Right renal pelvis (tissue), 4 donors: ENCODE measurements around the gene VAT1. TPM values are rescaled to one million over a fixed set of nuclear protein-coding genes. Genes with fewer than 3 reads are reported as not detected.
A peak's percentile ranks its signal among the peaks of the same experiment; 100 is the strongest.
"Not testable (repeated sequence)": the region's sequence is repeated elsewhere in the genome, so short reads cannot be mapped to it uniquely, and the experiment has no call there.

ENCODE experiments used
- DNase-seq, 4 donors: peaks; one replicate each; pipeline ENCODE4 v3.0.0-alpha.2; 2013; ENCODE audit warnings: low read depth in 4 of 4, low spot score in 3 of 4, missing footprints in 1 of 4
- polyA plus RNA-seq, 4 donors: library from polyadenylated mRNA; unstranded; fragments of 120-200 nt; gene quantifications; one replicate each; pipeline ENCODE4 v1.2.1, GENCODE V29; 2013; ENCODE audit not compliant: insufficient read length in 4 of 4

Gene VAT1
- polyA plus RNA-seq, 4 donors: 112 to 143 (median 120) TPM

GRCh38 chr17:43011728-43012472 is 10.3 kb downstream of the VAT1 start:
- DNase-seq: no peak

- no peak for DNase-seq
These were observed 11.4 kb downstream of the VAT1 start for GRCh38 chr17:43010667-43011308.

- DNase-seq: peak; percentile 34 to 59 (median 44)
These were observed 15.3 kb downstream of the VAT1 start, which contains the start of gene IFI35 for GRCh38 chr17:43006639-43007551. IFI35 (plus strand) TSS chr17:43006784; CDS start chr17:43006948, 164 bp downstream.

- DNase-seq: no peak
These were observed 18.5 kb downstream of the VAT1 start for GRCh38 chr17:43003542-43004172.

- not testable (repeated sequence) for DNase-seq
These were observed 21.3 kb downstream of the VAT1 start for GRCh38 chr17:43000894-43001293.

- no peak for DNase-seq
These were observed 23.1 kb downstream of the VAT1 start for GRCh38 chr17:42999003-42999525.

- peak; percentile 99 to 100 (median 100) for DNase-seq
These were observed 23.9 kb downstream of the VAT1 start, which contains the start of gene RPL27 for GRCh38 chr17:42997984-42998938. RPL27 (plus strand) TSS chr17:42998419; CDS start chr17:42998751, 332 bp downstream.

GRCh38 chr17:42997390-42997983 is 24.7 kb downstream of the VAT1 start:
- no peak for DNase-seq

GRCh38 chr17:42993913-42994312 is 28.3 kb downstream of the VAT1 start:
- not testable (repeated sequence) for DNase-seq

- DNase-seq: no peak
These were observed 29.3 kb downstream of the VAT1 start for GRCh38 chr17:42992872-42993271.

- DNase-seq: no peak
These were observed 30.7 kb downstream of the VAT1 start for GRCh38 chr17:42991471-42991870.

- no peak for DNase-seq
These were observed 32.2 kb downstream of the VAT1 start for GRCh38 chr17:42989726-42990652.

- no peak for DNase-seq
These were observed 33.0 kb downstream of the VAT1 start for GRCh38 chr17:42989141-42989540.

- DNase-seq: no peak
These were observed 37.0 kb downstream of the VAT1 start for GRCh38 chr17:42985225-42985624.

GRCh38 chr17:42982266-42982665 is 39.9 kb downstream of the VAT1 start:
- no peak for DNase-seq

GRCh38 chr17:42980766-42981397 is 41.3 kb downstream of the VAT1 start:
- DNase-seq: no peak

GRCh38 chr17:42980274-42980765 is 41.9 kb downstream of the VAT1 start, which contains the start of gene RUNDC1:
RUNDC1 (plus strand) TSS chr17:42980565; CDS start chr17:42980577, 12 bp downstream.
- peak; percentile 71 to 91 (median 83) for DNase-seq
